GM21526 (cell line): ENCODE results near the gene EIF4E2.
"Not testable (repeated sequence)": the region's sequence is repeated elsewhere in the genome, so short reads cannot be mapped to it uniquely, and the experiment has no call there.

Experiments used
- ATAC-seq: cut with Tn5 transposase; IDR thresholded peaks from one replicate; pipeline ENCODE4 v1.9.1; 2021; ENCODE audit warnings: moderate library complexity; ENCODE audit not compliant: unreplicated experiment, low FRiP score

The EIF4E2 gene

DNA sequence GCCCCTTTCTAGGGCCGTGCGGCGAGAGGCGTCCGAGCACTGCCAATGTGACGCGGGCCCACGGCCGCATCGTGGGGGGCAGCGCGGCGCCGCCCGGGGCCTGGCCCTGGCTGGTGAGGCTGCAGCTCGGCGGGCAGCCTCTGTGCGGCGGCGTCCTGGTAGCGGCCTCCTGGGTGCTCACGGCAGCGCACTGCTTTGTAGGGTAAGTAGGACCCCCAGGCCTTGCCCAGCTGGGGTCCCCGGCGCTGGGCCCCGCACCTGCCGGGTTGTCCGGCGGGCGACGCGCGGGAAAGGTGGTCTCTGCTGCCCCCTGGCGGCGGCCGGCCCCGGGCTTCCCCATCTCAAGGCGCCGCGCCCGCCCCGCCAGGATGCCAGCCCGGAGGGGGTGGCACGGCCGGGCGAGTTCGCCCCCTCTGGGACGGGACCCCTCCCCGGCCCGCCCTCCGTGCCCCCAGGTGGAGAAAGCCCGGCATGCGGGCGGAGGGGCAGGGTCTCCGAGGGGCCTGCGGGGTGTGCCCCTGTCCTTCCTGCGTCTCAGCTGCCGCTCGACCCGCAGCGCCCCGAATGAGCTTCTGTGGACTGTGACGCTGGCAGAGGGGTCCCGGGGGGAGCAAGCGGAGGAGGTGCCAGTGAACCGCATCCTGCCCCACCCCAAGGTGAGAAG, 28.4 kb upstream of the EIF4E2 start:
- ATAC-seq: no peak

- ATAC-seq: no peak
These were observed 27.7 kb upstream of the EIF4E2 start for GRCh38 chr2:232522623-232523401.

GRCh38 chr2:232523402-232523681, 27.1 kb upstream of the EIF4E2 start:
- no peak for ATAC-seq

- no peak for ATAC-seq
These were observed 26.5 kb upstream of the EIF4E2 start for GRCh38 chr2:232523682-232524597.

DNA sequence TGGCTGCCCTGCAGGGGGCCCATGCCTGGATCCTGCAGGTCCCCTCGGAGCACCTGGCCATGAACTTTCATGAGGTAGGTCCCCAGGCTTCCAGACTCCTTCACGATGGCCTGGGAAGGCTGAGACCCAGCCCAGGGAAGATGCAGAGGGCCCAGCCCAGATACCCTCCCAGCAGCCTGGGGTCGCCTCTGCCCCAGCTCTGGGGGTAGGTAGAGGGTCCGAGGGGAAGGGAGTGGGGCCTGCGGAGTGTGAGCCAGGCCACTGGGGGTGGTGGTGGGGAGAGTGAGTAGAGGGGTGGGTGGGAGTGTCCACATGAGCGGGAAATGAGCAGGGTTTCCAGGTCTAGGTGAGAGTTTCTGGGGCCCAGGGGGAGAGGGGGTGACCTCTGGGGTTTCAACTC, 25.7 kb upstream of the EIF4E2 start:
- no peak for ATAC-seq

DNA sequence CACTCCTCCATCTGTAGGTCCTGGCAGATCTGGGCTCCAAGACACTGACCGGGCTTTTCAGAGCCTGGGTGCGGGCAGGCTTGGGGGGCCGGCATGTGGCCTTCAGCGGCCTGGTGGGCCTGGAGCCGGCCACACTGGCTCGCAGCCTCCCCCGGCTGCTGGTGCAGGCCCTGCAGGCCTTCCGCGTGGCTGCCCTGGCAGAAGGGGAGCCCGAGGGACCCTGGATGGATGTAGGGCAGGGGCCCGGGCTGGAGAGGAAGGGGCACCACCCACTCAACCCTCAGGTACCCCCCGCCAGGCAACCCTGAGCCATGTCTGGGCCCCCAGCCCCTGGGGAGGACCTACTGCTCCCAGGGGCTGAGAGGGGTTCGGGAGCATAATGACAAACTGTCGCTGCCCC, 25.3 kb upstream of the EIF4E2 start:
- no peak for ATAC-seq

DNA sequence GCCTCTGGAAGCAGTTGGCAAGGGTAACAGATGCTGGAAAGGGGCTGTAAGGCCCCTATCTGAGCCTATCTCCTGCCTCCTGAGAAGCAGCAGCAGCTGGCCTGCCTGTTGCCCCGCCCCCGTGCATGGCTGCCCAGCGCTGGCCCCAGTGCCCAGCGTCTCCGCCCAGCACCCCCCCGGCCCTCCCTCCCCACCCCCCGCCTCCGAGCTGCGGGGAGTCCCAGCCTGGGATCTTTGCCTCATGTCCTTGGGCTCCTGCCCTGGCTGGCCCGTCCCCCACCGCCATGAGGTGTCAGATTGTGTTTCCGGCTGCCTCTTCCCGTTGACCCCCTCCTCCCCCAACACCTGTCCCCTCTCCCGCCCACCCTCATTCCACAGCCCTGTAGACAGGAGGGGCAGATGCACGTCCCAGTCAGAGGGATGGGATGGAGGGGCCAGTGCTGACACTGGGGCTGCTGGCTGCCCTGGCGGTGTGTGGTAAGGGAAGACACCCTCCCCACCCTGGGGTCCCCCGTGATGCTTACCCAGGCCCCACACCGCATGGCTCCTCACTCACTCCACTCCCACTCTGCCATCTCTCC, 24.6 kb upstream of the EIF4E2 start, which contains the start of gene CHRND:
TSS of gene CHRND (plus strand) at position 370 of the 581 bp plus-strand sequence. CDS start at position 426, 56 bp downstream.
- no peak for ATAC-seq

- ATAC-seq: no peak
These were observed 24.0 kb upstream of the EIF4E2 start for GRCh38 chr2:232526372-232526941.

GRCh38 chr2:232527905-232528470, 22.5 kb upstream of the EIF4E2 start:
- ATAC-seq: no peak

- no peak for ATAC-seq
These were observed 21.6 kb upstream of the EIF4E2 start for GRCh38 chr2:232528746-232529460.

DNA sequence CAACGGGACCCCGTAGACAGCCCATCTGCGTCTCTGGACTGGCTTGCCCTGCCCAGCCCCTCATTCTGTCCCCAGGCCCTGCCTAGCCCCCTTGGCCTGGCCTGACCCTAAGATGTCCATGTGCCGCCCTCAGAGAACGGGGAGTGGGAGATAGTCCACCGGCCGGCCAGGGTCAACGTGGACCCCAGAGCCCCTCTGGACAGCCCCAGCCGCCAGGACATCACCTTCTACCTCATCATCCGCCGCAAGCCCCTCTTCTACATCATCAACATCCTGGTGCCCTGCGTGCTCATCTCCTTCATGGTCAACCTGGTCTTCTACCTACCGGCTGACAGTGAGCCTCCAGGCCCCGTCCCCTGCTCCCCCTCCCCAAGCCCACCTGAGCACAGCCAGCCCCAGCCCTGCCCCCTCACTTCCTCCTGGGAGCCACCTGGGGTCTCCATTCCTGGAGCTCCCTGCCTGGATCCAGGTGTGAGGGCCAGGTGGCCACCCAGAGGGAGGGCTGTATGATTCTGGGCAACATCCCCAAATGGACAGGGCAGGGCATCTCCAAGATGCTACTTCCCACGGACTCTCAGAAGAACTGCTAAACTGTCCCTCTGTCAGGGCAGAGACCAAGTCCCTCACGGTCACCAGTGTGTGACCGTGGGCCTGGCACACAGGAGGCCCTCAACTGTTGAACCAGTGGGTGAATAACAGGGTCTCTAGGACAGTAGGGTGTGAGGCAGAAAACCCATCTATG, 20.5 kb upstream of the EIF4E2 start:
- no peak for ATAC-seq

- no peak for ATAC-seq
These were observed 19.7 kb upstream of the EIF4E2 start for GRCh38 chr2:232530626-232531260.

DNA sequence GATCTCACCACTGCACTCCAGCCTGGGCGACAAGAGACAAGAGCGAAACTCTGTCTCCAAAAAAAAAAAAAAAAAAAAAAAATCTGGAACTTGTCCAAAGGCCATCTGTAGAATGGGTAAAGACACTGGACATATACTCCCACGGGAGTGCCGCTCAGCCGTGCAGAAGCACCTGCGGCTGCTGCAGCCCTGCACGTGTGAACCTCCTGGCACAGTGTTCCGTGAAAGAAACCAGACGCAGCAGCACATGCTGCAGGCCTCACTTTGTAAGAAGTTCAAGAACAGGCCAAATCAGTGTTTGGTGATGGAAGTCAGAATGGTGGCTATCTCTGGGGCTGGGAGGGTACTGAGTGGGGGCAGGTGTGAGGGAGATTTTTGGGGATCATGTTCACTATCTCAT, 18.1 kb upstream of the EIF4E2 start:
- no peak for ATAC-seq

- not testable (repeated sequence) for ATAC-seq
These were observed 17.7 kb upstream of the EIF4E2 start for GRCh38 chr2:232532821-232533220.

- no peak for ATAC-seq
These were observed 16.4 kb upstream of the EIF4E2 start for GRCh38 chr2:232533944-232534710.

- ATAC-seq: no peak
These were observed 15.4 kb upstream of the EIF4E2 start for GRCh38 chr2:232534940-232535651.
